Skeletal muscle satellite cell (primary cell): Measurements from ENCODE around the gene UBTD1.
"Not testable (repeated sequence)": the region's sequence is repeated elsewhere in the genome, so short reads cannot be mapped to it uniquely, and the experiment has no call there.

ENCODE experiments used
- H3K27me3 ChIP-seq: 2 replicates; pipeline ENCODE4 v1.7.0; 2013; ENCODE audit warnings: low read length; ENCODE audit not compliant: control insufficient read depth, insufficient read depth
- H3K36me3 ChIP-seq: 2 replicates; pipeline ENCODE4 v1.7.0; 2013; ENCODE audit warnings: mild to moderate bottlenecking, control low read depth, low read length; ENCODE audit not compliant: insufficient read depth
- H3K4me1 ChIP-seq: 2 replicates; pipeline ENCODE4 v1.7.0; 2013; ENCODE audit warnings: low read length; ENCODE audit not compliant: control insufficient read depth, insufficient read depth
- H3K4me2 ChIP-seq: 2 replicates; pipeline ENCODE4 v1.7.0; 2013; ENCODE audit warnings: mild to moderate bottlenecking, low read length
- H3K4me3 ChIP-seq: 2 replicates; pipeline ENCODE4 v1.7.0; 2013; ENCODE audit warnings: low read length
- H3K9ac ChIP-seq: 2 replicates; pipeline ENCODE4 v1.7.0; 2013; ENCODE audit warnings: mild to moderate bottlenecking, low read depth, low read length, moderate library complexity
- H3K9me3 ChIP-seq: replicated peaks from 2 replicates; pipeline ENCODE4 v1.7.0; 2013; ENCODE audit warnings: mild to moderate bottlenecking, control low read depth, low read length

The UBTD1 gene

GRCh38 chr10:97546456-97547270, 47.9 kb downstream of the UBTD1 start:
- H3K27me3 ChIP-seq: no peaks in the 10 kb centered on the region
- H3K4me2 ChIP-seq: peak overlapping the region; percentile 44
- H3K9ac ChIP-seq: no peak overlapping the region
- H3K4me1 ChIP-seq: peaks cover 46% of the 10 kb centered on the region
- H3K36me3 ChIP-seq: no peaks in the 10 kb centered on the region
- H3K9me3 ChIP-seq: no peaks in the 10 kb centered on the region
- H3K4me3 ChIP-seq: no peak overlapping the region

GRCh38 chr10:97547271-97547600, 48.5 kb downstream of the UBTD1 start:
- no peak overlapping the region for H3K4me3 ChIP-seq
- peaks cover 41% of the 10 kb centered on the region for H3K4me1 ChIP-seq

GRCh38 chr10:97547962-97548361, 49.2 kb downstream of the UBTD1 start:
- H3K36me3 ChIP-seq: no peaks in the 10 kb centered on the region
- no peaks in the 10 kb centered on the region for H3K9me3 ChIP-seq
- H3K4me3 ChIP-seq: no peak overlapping the region
- H3K4me2 ChIP-seq: no peak overlapping the region
- H3K9ac ChIP-seq: no peak overlapping the region
- peaks cover 33% of the 10 kb centered on the region for H3K4me1 ChIP-seq
- H3K27me3 ChIP-seq: no peaks in the 10 kb centered on the region

More at GRCh38 chr10:97547271-97547600, 48.5 kb downstream of the UBTD1 start:
- Histone ChIP-seq H3K36me3 (no peaks in the 10 kb centered on the region), H3K9ac (no peak overlapping the region), H3K4me2 (no peak overlapping the region), H3K27me3 (no peaks in the 10 kb centered on the region), H3K9me3 (no peaks in the 10 kb centered on the region)

DNA sequence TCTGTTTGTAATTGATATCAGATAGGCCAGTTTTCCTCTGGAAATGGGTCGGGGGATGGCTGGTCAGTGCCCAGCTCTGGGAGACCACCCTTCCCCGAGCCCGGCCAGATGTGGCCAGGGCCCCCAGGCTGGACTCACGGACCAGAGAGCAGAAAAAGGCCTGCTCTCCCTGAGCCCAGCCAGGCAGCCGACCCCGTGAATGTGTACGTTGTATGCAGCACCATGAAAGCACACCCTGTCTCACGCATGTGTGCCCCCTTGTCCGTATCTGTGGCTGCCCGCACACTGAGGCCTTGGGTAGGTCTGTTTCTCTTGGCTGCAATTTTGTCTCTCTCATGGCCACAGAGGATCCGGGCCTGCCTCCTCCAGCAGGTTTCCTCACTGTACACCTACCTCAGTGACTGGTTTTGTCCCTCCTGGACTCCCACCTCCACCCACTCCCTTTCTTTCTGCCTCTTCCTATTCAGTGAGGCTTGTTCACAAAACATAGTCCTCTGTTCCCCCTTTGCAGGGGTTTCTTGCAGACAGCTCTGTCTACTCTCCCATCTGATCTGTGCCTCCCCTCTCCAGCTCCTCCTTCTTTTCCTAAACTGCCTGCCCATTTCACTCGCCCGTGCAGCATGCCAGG, 50.2 kb downstream of the UBTD1 start:
- Histone ChIP-seq H3K36me3 (no peaks in the 10 kb centered on the region), H3K4me2 (no peak overlapping the region), H3K27me3 (no peaks in the 10 kb centered on the region), H3K9me3 (no peaks in the 10 kb centered on the region), H3K4me3 (no peak overlapping the region), H3K4me1 (peaks cover 28% of the 10 kb centered on the region), H3K9ac (no peak overlapping the region)

GRCh38 chr10:97549587-97550322, 51.0 kb downstream of the UBTD1 start:
- Histone ChIP-seq H3K4me3 (no peak overlapping the region), H3K4me1 (peaks cover 23% of the 10 kb centered on the region), H3K4me2 (no peak overlapping the region), H3K9me3 (no peaks in the 10 kb centered on the region), H3K27me3 (no peaks in the 10 kb centered on the region), H3K36me3 (no peaks in the 10 kb centered on the region), H3K9ac (peak overlapping the region; percentile 48)

DNA sequence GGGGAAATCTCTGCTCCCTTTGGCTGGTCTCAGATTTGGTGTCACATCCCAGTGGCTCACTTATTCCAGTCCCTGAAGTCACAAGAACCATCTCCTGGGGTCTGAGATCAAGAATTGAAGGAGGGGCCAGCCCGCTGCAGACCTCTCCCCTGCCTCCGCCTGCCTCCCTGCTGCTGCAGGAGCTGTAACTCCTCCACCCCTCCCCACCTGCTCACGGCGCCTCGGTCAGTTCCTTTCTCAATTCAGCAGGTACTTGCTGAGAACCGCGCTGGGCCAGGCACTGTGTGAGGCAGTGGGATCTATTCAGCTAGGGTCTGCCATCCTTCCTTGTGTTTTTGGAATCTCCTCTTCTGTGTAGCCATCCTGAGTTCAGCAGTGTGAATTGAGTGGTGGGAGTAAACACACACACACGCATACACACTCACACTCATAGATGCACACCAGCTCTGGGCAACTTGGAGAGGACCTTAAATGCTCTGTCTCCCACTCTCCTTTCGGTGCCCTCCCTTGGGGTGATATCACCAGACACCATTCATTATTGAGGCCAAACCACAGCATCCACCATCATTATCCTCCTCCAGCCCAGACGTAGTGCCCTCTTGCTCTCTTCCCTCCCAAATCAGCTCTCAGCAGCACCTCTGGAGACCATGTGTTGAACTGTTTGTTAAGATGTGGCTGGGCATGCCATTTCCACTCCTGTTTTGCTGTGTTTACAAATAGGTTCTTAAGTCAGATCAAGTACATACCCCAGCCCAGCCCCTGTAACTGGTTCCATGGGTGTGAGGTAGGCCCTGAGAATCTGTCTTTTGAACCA, 51.8 kb downstream of the UBTD1 start:
- H3K4me2 ChIP-seq: no peak overlapping the region
- no peak overlapping the region for H3K4me3 ChIP-seq
- H3K36me3 ChIP-seq: no peaks in the 10 kb centered on the region
- no peak overlapping the region for H3K9ac ChIP-seq
- H3K9me3 ChIP-seq: no peaks in the 10 kb centered on the region
- H3K27me3 ChIP-seq: no peaks in the 10 kb centered on the region
- H3K4me1 ChIP-seq: peaks cover 23% of the 10 kb centered on the region

DNA sequence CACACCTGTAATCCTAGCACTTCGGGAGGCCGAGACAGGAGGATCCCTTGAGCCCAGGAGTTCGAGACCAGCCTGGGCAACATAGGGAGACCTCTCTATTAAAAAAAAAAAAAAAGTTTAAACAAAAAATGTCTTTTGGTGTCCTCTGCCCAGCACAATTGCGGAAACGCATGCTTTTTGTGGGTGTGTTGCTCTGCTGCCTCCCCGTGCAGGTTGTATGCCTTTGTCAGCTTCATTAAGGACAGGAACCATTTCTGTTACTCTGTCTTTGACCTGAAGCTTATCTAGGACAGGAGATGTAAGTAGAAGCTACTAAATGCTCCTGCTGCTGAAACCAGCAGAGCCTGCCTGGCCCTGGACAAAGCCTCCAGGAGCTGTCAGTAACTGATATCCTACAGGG, 52.5 kb downstream of the UBTD1 start:
- no peak overlapping the region for H3K4me2 ChIP-seq
- H3K27me3 ChIP-seq: no peaks in the 10 kb centered on the region
- peaks cover 23% of the 10 kb centered on the region for H3K4me1 ChIP-seq
- H3K36me3 ChIP-seq: no peaks in the 10 kb centered on the region
- no peak overlapping the region for H3K4me3 ChIP-seq
- H3K9me3 ChIP-seq: no peaks in the 10 kb centered on the region
- H3K9ac ChIP-seq: no peak overlapping the region

DNA sequence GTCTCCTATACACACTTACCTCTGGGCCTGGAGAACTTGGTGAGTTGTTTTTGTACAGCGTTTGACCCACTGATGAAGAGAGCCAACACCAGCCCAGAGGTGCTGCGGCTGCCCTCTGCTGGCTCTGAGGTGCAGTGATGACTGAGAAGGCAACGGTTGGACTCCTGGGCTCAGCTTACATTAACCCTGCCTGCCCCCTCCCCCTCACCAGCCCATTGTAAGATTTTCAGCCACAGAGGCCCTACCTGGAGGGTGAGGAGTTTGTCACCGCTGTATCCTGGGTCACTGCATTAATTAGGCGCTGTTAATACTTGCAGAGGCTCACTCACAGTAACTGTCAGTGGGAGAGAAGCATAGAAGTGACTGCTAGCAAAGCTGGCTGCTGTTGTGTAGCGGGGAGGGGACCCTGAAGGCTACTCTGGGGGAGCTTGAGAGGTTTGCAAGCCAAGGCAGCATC, 54.9 kb downstream of the UBTD1 start:
- Histone ChIP-seq H3K4me1 (peaks cover 11% of the 10 kb centered on the region), H3K4me3 (no peak overlapping the region), H3K9ac (no peak overlapping the region), H3K9me3 (no peaks in the 10 kb centered on the region), H3K36me3 (no peaks in the 10 kb centered on the region), H3K4me2 (peak overlapping the region; percentile 25), H3K27me3 (no peaks in the 10 kb centered on the region)

GRCh38 chr10:97554336-97554735, 55.6 kb downstream of the UBTD1 start:
- H3K4me3 ChIP-seq, H3K27me3 ChIP-seq, H3K4me2 ChIP-seq, H3K36me3 ChIP-seq, H3K9me3 ChIP-seq, H3K9ac ChIP-seq: not testable (repeated sequence)
- H3K4me1 ChIP-seq: peaks cover 11% of the 10 kb centered on the region

DNA sequence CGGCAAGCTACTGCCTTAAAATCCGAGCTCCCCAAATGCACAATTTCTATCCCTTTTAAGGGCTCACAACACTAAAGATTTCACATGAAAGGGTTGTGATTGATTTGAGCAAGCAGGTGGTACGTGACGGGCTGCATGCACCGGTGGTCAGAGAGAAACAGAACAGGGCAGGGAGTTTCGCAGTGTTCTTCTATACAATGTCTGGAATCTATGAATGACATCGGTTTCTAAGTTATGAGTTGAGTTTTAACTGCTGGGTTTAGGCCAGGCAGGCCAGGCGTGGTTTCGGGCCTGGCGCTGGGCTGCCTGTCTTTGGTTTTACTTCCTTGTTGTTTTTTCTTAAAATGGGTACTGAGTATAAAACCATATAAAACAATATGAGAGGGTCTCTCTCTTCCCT, 56.8 kb downstream of the UBTD1 start:
- H3K9ac ChIP-seq, H3K4me1 ChIP-seq, H3K36me3 ChIP-seq, H3K4me2 ChIP-seq, H3K9me3 ChIP-seq, H3K4me3 ChIP-seq, H3K27me3 ChIP-seq: not testable (repeated sequence)

- peak overlapping the region; percentile 51 for H3K9ac ChIP-seq
Observed at GRCh38 chr10:97560731-97561381, 62.1 kb downstream of the UBTD1 start.

More at GRCh38 chr10:97560731-97561381, 62.1 kb downstream of the UBTD1 start:
- not testable (repeated sequence) for H3K9me3 ChIP-seq, H3K36me3 ChIP-seq, H3K27me3 ChIP-seq
- H3K4me3 ChIP-seq: peak overlapping the region; percentile 60
- peak overlapping the region; percentile 81 for H3K4me2 ChIP-seq
- H3K4me1 ChIP-seq: peaks cover 14% of the 10 kb centered on the region
